Kidney (tissue), 14 donors: ENCODE data around the gene MOB3A. TPM values are rescaled to one million over a fixed set of nuclear protein-coding genes. Genes with fewer than 3 reads are reported as not detected.

Experiments used
- DNase-seq, 5 donors: peaks; one replicate each; pipeline ENCODE4 v3.0.0-alpha.2; 2013 to 2020
- FAIRE-seq: peaks from 2 replicates; lab custom pipeline; 2012; peaks lifted over from hg19 to GRCh38; lab: Jason Lieb, UNC
- H3K27ac ChIP-seq, 2 donors: one replicate each; pipeline ENCODE4 v1.7.0; 2013; ENCODE audit warnings: low read depth in 2 of 2, low read length in 2 of 2, inconsistent platforms in 1 of 2
- H3K27me3 ChIP-seq: one replicate; pipeline ENCODE4 v1.7.1; 2013; ENCODE audit warnings: low read length, inconsistent platforms; ENCODE audit not compliant: control insufficient read depth, insufficient read depth
- H3K36me3 ChIP-seq, 3 donors: one replicate each; pipeline versions ENCODE4 v1.7.0 to v1.7.1; 2013; ENCODE audit warnings: low read length in 3 of 3, control low read depth in 1 of 3, inconsistent platforms in 1 of 3; ENCODE audit not compliant: insufficient read depth in 3 of 3, control insufficient read depth in 2 of 3
- H3K4me1 ChIP-seq, 3 donors: one replicate each; pipeline versions ENCODE4 v1.7.0 to v1.7.1; 2013; ENCODE audit warnings: low read length in 3 of 3, inconsistent platforms in 1 of 3, low read depth in 1 of 3; ENCODE audit not compliant: control insufficient read depth in 2 of 3, insufficient read depth in 2 of 3
- H3K4me3 ChIP-seq, 3 donors: one replicate each; pipeline versions ENCODE4 v1.7.0 to v1.8.1; 2013; ENCODE audit warnings: low read length in 3 of 3, control low read depth in 1 of 3, inconsistent platforms in 1 of 3
- H3K9ac ChIP-seq, 3 donors: one replicate each; pipeline versions ENCODE4 v1.7.0 to v1.7.1; 2013; ENCODE audit warnings: low read length in 3 of 3, control low read depth in 1 of 3, inconsistent platforms in 1 of 3
- H3K9me3 ChIP-seq, 3 donors: one replicate each; pipeline versions ENCODE4 v1.7.0 to v1.7.1; 2013; ENCODE audit warnings: low read length in 3 of 3, control low read depth in 1 of 3, inconsistent platforms in 1 of 3; ENCODE audit not compliant: control insufficient read depth in 2 of 3, insufficient read depth in 1 of 3
- intact Hi-C: fragments of 100-400 bp; cut with DNase I; formaldehyde crosslinking; loops from one replicate; pipeline ENCODE4 v1.11.1; 2022
- polyA plus RNA-seq: library from polyadenylated mRNA; stranded (reverse); fragments of 350-450 nt; fragmentation: Illumina TruSeq; extraction: RNeasy Lipid Tissue Mini Kit (QIAGEN cat#74804); gene quantifications from one replicate; pipeline ENCODE4 v1.2.3, GENCODE V29; 2014; ENCODE audit warnings: low read depth, low replicate concordance; ENCODE audit not compliant: insufficient read depth
- total RNA-seq: library from RNA; stranded (reverse); fragmentation: NEBNext Ultra II Directional; extraction: Animal tissue kit (Norgen Biotek cat#: 25700); gene quantifications from one replicate; pipeline ENCODE4 v1.2.1, GENCODE V29; 2021
- TF ChIP-seq, protein P1 (sequence below): IDR thresholded peaks from 3 replicates; pipeline ENCODE4 v1.5.1; 2012; ENCODE audit warnings: mild to moderate bottlenecking, moderate library complexity, borderline replicate concordance; ENCODE audit not compliant: insufficient read depth; ENCODE audit errors: extremely low read depth
- donor health status: control.
- donor health status: control.
- donor health status: control.
- donor health status: control.
- donor health status: control.
- donor health status: DM: yes; HTN: yes; CAD: no.
- donor health status: Normal renal cell carcinoma (clear cell type).

MOB3A gene
- total and polyA plus RNA-seq, 2 donors from 2014 or later = 16.9 to 59.7 TPM

DNA sequence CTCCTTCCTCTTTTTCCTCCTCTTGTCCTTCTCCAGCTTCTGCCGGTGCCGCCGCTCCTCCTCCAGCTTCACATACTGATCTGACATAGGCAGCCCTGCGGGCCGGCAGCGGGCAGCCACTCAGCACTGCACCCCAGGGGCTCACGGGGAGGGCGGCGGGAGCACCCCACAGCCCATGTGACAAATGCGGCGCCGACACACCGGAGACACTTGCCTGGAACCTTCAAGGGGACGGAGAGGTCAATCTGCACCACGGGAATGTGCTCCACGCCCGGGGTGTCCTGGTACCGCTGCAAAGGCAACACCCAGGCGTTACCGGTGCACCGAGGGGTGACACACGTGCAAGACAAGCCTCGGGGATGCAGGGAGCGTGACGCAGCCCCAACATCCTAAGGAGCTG lies 19.2 kb upstream of the MOB3A start:
- DNase-seq (no peak), FAIRE-seq (no peak)
- H3K9me3 ChIP-seq = no peaks in the 10 kb centered on the region
- H3K27ac ChIP-seq = no peak overlapping the region
- intact Hi-C loops = no loop called here
- TF ChIP-seq, protein P1, sequence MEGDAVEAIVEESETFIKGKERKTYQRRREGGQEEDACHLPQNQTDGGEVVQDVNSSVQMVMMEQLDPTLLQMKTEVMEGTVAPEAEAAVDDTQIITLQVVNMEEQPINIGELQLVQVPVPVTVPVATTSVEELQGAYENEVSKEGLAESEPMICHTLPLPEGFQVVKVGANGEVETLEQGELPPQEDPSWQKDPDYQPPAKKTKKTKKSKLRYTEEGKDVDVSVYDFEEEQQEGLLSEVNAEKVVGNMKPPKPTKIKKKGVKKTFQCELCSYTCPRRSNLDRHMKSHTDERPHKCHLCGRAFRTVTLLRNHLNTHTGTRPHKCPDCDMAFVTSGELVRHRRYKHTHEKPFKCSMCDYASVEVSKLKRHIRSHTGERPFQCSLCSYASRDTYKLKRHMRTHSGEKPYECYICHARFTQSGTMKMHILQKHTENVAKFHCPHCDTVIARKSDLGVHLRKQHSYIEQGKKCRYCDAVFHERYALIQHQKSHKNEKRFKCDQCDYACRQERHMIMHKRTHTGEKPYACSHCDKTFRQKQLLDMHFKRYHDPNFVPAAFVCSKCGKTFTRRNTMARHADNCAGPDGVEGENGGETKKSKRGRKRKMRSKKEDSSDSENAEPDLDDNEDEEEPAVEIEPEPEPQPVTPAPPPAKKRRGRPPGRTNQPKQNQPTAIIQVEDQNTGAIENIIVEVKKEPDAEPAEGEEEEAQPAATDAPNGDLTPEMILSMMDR = no peak
- peaks cover 0 to 68% (median 43%) of the 10 kb centered on the region in 3 donors for H3K36me3 ChIP-seq
- H3K4me1 ChIP-seq = no peaks in the 10 kb centered on the region
- H3K4me3 ChIP-seq = no peak overlapping the region
- no peaks in the 10 kb centered on the region for H3K27me3 ChIP-seq
- H3K9ac ChIP-seq = no peak overlapping the region

DNA sequence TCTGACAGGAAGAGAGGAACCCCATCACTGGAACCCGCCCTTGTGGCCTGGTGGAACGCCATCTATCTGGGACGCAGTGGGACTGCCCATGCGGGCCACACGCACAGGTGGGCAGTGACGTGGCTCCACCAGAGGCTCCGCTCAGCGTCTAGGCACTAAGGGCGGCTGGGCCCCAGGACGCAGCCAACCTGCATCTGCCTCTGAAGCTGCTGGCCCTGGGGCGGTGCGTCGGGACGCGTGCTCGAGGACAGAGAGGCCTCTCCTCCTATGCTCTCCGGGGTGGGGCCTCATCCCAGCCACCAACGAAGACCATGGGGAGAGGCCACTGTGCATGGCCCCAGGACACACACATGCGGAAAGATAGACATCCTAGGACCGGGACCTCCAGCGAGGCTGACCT lies 18.7 kb upstream of the MOB3A start:
- TF ChIP-seq, protein P1 = no peak
- peaks cover 0 to 70% (median 47%) of the 10 kb centered on the region in 3 donors for H3K36me3 ChIP-seq
- H3K4me1 ChIP-seq = no peaks in the 10 kb centered on the region
- H3K4me3 ChIP-seq = no peak overlapping the region
- H3K27ac ChIP-seq = no peak overlapping the region
- FAIRE-seq (no peak), DNase-seq (no peak)
- H3K9ac ChIP-seq = no peak overlapping the region
- intact Hi-C loops = no loop called here
- no peaks in the 10 kb centered on the region for H3K9me3 ChIP-seq
- no peaks in the 10 kb centered on the region for H3K27me3 ChIP-seq

- TF ChIP-seq, protein P1 = no peak
- no peaks in the 10 kb centered on the region for H3K27me3 ChIP-seq
- FAIRE-seq = no peak
- H3K4me3 ChIP-seq = no peak overlapping the region
- H3K27ac ChIP-seq = no peak overlapping the region
- no peaks in the 10 kb centered on the region for H3K4me1 ChIP-seq
- no peak for DNase-seq
- H3K36me3 ChIP-seq = peaks cover 0 to 70% (median 49%) of the 10 kb centered on the region in 3 donors
- no peak overlapping the region for H3K9ac ChIP-seq
- intact Hi-C loops = no loop called here
- no peaks in the 10 kb centered on the region for H3K9me3 ChIP-seq
Measured at GRCh38 chr19:2114218-2114617, 18.1 kb upstream of the MOB3A start.
